NK-92 (cell line): ENCODE data around the gene EXD3.
"Not testable (repeated sequence)": the region's sequence is repeated elsewhere in the genome, so short reads cannot be mapped to it uniquely, and the experiment has no call there.

Experiments
- DNase-seq: peaks from one replicate; lab custom pipeline; 2025; ENCODE audit not compliant: unreplicated experiment; lab: John Stamatoyannopoulos, UW

EXD3 gene, protein sequence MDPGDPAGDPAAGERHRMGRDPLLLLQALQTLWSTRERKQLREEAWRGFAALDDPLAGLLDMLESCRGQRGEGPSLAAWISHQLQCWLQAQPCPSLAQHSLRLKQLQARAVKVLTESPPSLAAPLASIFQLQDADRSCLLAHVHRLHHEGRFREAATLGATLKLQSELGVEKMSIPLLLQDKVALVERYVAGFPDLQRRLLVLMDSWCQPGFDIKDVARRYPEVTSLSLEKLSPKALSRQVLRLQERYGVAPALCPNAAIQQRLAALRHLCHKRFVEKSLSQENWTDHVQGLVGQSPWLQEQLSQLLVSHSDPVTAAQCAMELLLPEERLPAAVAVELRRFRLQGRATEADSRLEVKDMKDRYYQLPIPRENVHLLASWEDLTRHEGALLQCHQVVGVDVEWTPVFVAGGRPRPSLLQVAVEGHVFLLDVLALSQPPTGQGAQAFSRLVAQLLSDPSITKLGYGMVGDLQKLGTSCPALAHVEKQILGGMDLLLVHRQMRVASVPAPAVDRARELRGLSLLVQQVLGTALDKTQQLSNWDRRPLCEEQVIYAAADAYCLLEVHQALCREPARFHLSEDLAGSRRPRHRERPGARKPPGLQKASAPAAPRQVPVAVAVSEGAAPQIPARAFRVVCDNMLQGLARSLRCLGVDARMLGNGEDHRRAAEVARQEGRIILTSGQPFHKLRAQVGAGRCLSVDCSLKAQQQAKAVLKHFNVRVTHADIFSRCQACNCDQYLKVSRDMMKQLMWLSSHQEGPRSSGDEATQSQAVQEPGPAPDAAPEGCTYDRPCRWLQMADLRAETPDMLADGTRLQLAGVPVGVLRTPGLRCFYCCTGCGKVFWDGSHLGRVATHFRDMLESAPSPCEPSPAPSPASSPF

DNA sequence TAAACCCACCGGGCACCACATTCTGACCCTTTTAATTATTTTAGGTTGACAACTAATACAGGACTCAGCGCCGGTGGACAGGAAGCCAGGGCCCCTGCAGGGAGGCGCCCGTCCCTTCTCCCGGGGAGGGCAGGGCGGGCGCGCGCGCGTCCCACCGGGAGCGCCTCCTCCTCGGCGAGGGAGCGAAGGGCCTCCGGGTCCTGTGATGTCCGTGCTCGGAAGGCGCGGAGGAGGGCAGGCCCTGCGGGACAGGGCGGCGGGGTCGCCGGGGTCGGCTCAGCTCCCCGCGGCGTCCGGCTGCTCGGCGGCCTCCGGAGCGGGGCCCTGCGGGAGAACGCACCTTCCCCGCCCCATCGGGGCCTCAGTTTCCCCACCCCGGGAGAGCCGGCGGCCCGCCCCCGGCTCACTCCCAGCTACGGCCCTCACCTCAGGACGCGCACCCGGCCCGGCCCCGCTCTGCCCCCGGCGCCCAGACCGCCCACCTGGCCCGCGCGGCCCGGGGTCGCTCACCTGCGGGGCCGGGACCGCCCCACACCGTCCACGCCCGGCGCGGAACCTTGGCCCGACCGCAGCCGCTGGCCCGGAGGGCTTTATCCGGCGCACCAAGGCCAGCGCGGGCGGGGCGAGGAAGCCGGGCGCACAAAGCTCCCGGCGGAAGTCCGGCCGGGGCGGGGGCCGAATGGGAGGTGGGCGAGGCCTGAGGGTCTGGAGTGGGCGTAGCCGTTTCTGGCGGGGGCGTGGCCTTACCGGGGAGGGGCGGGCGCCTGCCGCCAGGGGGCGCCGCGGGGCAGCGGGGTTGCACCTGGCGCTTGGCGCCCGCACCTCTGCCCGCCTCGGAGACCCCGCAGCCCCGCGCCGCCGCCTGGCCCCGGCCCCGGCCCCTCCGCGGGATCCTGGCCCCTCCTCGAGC, at the start of gene EXD3, which contains the start of gene NOXA1:
Gene EXD3 (minus strand): TSS at position 559 of the 910 bp plus-strand sequence. CDS start 27,805 bp downstream, outside the sequence.
Gene NOXA1 (plus strand): TSS at position 790 of the 910 bp plus-strand sequence. CDS start 137 bp downstream, outside the sequence.
- DNase-seq: peak; percentile 54

DNA sequence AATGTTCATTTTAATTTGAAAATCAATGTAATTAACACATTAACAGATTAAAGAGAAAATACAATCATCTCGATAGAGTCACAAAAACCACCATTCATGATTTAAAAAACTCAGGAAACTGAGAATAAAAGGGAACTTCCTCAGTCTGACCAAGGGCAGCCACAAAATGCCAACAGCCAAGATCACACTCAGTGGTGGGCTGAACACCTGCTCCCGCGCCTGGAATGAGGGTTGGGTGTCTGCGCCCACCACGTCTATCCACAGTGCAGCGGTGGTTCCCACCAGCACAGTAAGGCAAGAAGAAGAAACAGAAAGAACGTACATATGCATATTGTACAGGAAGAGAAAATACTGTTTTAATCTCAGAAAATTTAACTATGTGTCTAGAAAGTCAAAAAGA, 47.8 kb upstream of the EXD3 start:
- no peak for DNase-seq

DNA sequence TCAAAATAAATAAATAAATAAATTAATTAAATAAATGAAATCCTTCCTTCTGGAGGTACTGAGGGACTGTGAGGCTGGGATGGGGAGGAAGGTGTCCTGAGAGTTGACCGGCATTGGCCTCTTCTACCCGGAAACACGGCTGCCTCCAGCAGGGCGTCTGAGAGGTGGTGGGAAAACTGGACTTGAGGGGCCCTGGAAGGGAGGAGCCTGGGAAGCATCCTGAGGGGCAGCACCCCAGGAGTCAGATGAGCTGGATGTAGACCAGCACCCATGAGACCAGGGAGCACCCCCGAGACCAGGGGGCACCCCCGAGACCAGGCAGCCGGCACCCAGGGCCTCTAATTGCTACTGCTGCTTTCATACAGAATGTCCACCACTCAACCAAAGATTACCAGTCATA, 44.9 kb upstream of the EXD3 start:
- DNase-seq: no peak

DNA sequence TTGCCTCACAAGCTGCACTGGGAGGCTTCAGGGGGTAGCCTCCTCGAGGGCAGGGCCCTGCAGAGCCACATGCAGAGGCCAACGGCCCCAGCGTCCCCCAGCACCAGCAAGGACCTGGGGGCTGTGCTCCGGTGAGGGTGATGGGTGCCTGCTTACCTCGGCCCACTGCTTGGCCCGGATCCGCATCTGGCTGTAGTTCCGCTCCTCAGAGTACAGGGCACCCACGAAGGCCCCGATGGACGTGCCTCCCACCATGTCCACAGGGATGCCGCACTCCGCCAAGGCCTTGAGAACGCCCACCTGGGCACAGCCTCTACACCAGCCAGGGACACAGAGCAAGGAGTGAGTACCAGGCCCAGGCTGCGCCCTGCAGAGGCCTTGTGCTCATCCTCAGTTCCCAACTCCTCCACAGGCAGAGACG, 44.2 kb upstream of the EXD3 start:
- DNase-seq: no peak

DNA sequence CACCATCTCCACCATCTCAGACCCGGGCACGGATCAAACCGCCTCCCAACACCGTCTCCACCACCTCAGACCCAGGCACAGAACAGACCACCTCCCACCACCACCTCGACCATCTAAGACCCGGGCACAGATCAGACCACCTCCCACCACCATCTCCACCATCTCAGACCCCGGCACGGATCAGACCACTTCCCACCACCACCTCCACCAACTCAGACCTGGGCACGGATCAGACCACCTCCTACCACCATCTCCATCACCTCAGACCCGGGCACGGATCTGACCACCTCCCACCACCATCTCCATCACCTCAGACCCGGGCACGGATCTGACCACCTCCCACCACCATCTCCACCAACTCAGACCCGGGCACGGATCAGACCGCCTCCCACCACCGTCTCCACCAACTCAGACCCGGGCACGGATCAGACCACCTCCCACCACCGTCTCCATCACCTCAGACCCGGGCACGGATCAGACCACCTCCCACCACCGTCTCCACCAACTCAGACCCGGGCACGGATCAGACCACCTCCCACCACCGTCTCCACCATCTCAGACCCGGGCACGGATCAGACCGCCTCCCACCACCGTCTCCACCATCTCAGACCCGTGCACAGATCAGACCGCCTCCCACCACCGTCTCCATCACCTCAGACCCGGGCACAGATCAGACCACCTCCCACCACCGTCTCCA, 43.6 kb upstream of the EXD3 start:
- not testable (repeated sequence) for DNase-seq

DNA sequence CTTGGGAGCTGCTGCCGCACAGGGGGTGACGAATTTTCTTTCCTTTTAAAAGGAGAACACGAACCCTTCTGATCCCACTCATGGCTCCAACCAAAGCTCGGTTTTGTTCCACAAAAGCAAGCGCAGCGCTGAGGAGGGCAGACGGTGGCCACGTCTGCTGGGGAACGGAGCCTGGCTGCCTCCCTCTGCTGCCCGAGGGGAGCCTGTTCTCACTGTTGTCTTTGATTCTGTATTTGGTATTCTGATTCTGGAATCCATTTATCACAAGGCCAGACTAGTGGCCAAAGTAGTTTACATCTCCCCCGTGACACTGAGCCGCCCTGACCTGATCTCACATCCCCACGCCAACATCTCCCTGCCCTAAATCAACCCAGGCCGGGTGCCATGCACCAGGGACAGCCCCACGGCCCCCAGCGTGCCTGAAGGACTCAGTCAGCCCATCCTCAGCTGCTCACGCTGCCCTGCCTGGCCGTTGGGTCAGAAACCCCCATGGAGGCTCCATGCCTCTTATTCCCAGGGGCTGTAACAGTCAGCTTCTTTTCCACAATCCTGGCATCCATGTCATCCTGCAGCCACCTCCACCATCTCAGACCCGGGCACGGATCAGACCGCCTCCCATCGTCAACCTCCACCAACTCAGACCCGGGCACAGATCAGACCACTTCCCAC, 42.9 kb upstream of the EXD3 start:
- no peak for DNase-seq

DNA sequence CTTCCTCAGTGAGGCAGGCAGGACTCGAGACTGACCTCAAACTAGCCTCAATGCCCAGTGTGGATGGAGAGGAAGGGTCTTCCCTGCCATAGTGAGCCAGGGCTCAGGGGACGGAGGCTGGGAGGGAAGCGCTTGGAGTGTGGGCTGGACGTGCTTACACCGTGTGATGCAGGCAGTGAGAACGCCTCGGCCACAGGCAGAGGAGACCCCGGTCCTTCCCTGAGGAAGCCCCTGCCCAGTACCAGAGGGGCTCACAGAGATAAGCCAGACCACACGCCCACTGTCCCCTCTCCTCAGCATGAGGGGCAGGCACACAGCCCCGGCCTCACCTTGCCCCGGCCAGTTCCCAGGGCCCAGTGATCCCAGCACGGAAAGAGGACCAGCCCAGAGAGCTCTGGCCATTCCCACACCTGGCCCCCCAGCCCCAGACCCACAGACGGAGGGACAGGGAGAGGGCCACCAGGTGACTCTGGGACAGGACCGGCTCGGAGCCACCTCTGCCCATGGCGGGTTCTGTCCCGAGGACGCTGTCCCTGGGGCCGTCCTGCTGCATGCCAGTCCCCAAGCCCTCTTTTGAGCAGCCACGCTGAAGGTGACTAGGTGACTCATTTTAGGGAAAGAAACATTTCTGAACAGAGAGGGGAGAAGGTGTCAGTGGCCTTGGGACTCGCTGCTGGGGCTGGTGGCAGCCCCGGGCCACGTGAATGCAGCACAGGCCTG, 42.2 kb upstream of the EXD3 start:
- DNase-seq: no peak

DNA sequence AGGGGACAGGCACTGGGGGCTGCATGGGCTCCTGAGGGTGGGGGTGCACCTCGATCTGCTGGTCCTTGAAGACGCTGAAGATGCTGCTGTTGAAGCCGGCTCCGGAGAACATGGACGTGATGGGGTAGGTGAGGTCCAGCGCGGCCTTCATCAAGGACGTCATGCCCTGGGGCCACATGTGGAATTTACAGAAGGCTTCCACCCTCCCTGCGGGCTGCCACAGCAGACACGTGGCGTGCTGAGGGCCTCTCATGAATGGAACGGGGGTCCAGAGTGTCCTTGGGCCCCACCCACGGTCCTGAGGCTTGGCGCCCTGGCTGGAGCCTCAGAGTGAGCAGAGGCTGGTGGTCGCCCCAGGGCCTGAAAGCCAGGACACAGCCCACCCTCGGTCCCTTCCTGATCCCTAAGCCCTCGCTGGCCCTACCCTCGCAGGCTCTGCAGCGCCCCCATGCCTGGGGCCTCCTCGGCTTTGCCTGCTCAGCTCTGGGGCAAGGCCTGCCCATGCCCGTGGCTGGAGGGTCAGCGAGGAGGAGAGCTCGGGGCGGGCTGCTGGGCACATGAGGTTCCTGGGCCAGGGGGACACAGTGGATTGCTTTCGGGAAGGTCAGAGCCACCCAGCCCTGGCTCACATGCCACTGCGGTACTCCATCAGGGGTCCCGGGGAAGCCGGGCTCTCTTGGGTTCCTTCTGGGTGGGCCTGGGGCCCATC, 41.5 kb upstream of the EXD3 start:
- DNase-seq: no peak

DNA sequence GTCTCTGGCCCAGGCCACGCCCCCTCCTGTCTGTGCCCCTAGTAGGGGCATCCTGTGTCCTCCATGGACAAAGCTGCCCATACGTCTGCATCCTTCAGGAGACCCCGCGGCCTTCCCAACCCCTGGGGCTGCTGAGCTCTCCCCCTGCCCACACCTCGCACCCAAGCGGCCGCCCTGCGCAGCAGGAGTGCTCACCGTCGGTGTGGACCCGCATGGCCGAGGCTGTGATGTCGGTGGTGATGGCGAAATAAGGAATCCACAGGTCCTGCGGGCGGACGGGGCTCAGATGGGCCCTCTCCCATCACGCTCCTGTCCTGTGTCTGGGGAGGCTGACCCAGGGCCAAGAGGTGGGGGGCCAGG, 40.9 kb upstream of the EXD3 start:
- no peak for DNase-seq

DNA sequence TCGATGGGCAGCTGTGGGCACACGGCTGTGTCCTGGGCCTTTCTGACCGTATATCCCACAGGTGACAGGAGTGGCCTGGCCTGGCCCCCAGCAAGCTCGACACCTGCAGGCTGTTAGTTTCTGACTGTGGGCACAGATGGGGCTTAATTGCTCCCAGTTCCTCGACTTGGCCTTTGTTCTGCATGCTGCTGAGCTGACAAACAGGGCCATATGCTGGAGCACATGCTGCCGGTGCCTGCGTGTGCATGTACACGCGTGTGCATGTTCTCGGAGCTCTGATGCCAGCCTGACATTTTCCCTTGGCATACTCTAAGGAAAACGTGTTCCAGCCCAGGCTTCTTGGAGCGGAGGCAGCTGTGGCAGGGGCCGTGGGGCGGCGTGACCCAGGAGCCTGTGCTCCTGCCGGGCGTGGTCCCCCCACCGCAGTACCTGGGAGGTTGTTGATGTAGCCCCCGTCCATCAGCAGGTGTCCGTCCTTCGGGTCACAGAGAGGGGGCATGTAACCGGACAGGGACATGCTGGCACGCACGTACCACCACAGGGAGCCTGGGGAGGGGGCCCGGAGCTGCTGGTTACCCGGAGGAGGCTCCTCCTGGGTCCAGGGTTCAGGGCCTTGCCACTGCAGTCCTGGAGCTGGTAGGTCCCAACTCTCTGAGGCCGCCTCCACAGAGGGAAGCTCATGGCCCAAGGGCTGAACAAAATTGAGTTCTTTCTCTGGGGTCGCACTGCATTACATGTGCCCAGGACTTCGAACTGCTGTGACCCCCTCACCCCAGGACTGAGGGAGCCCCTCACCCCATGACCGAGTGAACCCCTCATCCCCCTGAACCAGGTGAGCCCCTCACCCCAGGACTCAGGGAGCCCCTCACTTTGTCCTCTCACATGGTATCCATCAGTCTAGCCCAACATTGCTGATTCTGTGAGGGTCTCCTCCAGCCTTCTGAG, 40.3 kb upstream of the EXD3 start:
- no peak for DNase-seq

DNA sequence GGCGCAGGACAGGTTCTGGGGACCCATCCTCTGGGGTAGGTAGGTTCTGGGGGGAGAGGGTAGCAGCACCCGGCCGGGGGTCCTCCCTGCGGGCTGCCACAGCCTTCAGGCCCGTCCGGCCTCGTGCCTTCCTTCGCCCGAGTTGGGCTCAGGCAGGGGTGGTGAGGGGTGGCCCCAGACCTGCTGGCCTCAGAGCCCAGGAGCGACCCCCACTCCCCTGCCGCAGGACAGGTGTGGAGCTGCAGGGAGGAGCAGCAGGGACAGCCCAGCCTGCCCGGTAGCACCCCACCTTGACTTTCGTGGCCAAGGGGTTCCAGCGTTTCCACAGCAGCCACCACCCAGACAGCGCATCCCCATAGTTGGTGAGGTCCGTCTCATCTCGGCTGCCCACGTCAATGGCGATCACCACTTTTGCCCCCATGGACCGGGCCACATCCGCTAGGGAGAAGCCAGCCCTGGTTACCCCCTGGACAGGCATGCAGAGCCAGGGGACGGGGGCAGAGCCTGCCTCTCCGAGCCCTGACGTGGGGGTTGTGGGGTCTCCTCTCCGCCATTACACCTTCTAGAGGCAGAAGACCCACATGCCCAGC, 39.5 kb upstream of the EXD3 start:
- DNase-seq: no peak

DNA sequence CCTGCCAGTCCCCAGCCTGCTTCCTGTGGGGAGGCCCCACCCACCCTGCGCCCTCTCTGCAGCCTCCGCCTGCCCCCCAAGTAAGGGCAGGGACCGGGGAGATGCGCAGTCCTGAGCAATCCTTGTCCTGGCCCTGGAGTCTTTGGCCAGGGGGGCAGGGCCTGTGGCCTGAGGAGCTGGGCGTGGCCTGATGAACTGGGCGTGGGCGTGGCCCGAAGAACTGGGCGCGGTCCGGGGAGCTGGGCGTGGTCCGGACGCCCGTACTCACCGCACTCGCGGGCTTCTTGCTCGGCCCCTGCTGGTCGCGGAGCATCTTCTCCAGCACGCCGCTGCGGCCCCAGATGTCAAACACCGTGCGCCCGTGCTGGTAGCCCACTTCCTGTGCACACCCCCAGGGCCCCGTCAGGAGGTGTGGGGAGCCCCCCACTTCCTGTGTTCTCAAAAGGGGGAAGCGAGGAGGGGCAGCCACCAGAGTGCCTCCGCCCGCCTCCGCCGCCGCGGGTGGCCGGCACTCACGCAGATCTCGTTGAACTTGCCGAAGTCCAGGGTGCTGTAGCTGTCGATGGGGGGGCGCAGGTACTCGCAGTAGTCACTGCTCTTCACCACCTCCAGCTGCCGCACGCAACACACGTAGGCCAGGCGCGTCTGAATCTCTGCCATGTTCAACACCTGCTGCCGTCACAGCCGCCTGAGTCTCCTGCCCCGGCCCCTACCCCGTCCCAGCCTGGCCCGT, 38.9 kb upstream of the EXD3 start:
- peak; percentile 47 for DNase-seq

DNA sequence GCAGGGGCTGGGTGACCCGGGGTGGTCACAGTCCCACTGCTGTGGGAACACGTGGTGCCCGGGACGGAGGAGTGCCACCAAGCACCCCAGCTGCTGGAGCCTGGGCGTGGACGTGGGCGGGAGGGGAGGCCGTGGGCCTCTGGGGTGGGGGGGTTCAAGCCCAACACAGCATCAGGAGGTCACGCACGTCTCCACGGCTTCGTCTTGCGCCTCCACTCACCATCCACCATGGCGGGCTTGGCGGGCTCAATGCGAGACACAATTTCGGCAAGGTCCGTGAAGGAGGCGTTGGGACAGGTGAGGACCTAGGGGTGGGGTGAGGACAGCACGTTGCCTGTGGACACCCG, 38.3 kb upstream of the EXD3 start:
- DNase-seq: no peak

DNA sequence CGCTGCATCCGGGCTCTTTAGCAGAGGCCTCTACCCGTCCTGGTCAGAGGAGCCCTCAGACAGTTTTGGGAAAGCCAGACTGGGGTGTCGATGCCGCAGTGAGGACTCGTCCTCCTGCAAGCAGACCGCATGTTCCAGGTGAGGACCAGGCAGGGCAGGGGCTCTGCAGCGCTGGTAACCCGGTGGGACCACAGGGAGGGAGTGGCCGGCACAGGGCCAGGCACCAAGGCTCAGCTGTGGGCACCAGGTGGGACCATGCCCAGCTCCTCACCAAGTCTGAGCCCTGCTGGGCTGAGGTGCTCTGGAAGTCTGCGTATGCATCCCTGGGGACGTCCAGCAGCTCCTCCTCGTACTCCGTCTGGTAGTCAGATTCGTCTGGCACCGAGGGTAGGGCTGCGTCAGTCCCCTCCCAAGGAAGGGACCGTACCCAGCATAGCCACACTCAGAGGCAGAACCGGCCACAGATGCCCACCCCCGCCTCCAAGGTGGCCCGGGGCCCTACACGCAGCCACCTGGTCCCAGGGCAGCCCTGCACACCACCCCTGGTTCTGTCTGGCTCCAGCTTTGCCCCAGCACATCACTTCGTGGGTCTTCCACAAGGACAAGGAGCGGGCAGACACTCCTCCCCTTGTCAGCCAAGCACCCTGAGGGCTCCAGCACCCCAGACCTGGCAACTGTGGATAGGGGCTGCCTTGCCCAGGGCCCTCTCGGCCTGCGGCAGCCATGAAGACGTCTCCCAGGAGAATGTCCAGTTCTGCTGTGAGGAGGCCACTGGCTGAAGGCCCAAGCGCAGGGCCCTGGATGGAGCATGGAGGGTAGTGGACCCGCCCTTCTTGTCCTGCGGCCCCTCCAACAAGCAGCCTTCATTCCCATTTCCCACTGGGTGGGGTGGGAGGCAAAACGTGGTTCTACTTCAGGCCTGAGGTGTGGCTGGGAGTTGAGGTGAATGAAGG, 37.7 kb upstream of the EXD3 start:
- no peak for DNase-seq

DNA sequence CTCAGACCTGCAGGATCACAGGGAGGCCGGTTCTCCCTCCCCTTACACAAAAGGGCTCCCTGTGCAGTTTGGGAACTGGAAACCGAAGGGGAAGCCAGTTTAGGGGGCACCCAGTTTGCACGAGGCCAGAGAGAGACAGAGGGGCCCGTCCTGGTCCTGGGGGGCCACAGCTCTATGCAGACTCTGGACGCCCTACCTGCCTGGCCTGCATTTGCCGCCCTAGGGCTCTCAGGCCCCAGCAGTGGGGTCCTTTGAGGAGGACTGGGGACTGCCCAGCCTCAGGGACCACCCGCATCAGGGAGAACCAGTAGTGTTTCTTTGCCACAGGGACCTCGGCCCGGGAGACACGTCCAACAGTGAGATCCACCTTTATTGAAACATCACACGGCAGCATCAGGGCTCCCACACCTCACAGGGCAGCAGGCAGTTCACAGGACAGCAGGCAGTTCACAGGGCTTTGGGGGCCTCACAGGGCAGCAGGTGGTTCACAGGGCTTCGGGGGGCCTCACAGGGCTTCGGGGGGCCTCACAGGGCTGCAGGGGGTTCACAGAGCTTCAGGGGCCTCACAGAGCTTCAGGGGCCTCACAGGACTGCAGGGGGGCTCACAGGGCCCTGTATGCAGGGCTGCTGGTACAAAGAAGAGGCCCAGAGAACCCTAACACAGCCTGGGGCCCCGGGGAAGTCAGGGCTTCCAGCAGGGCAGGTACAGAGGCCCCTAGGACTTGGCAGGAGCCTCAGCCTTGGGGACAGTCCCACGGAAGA, 36.8 kb upstream of the EXD3 start:
- no peak for DNase-seq
